Smooth muscle cell (in vitro differentiated cells): ENCODE results near the gene AXIN2. TPM values are rescaled to one million over a fixed set of nuclear protein-coding genes. Genes with fewer than 3 reads are reported as not detected.
A peak's percentile ranks its signal among the peaks of the same experiment; 100 is the strongest.

Experiments used
- DNase-seq: peaks from one replicate; lab custom pipeline; 2025; ENCODE audit not compliant: unreplicated experiment; lab: John Stamatoyannopoulos, UW
- H2AFZ ChIP-seq: fragments of 200-600 bp; sonication (generic); 2 replicates; pipeline ENCODE4 v1.6.0; 2016; ENCODE audit warnings: antibody characterized with exemption, low read depth, mild to moderate bottlenecking
- H3F3A ChIP-seq: fragments of 200-600 bp; sonication (generic); 2 replicates; pipeline ENCODE4 v1.6.0; 2017; ENCODE audit warnings: antibody characterized with exemption, low read depth
- H3K27ac ChIP-seq: fragments of 200-600 bp; sonication (generic); 2 replicates; pipeline ENCODE4 v1.5.1; 2016; ENCODE audit warnings: low read depth, mild to moderate bottlenecking
- H3K27me3 ChIP-seq: fragments of 200-600 bp; sonication (generic); 2 replicates; pipeline ENCODE4 v1.6.1; 2016; ENCODE audit warnings: low read depth, mild to moderate bottlenecking
- H3K36me3 ChIP-seq: fragments of 200-600 bp; sonication (generic); 2 replicates; pipeline ENCODE4 v1.5.1; 2016; ENCODE audit warnings: low read depth
- H3K4me1 ChIP-seq: fragments of 200-600 bp; sonication (generic); 2 replicates; pipeline ENCODE4 v1.5.1; 2016; ENCODE audit warnings: low read depth
- H3K4me2 ChIP-seq: fragments of 200-600 bp; sonication (generic); 2 replicates; pipeline ENCODE4 v1.6.0; 2016; ENCODE audit warnings: mild to moderate bottlenecking
- H3K4me3 ChIP-seq: fragments of 200-600 bp; sonication (generic); 2 replicates; pipeline ENCODE4 v1.5.1; 2016; ENCODE audit warnings: mild to moderate bottlenecking
- H3K79me2 ChIP-seq: fragments of 200-600 bp; sonication (generic); 2 replicates; pipeline ENCODE4 v1.6.0; 2016; ENCODE audit warnings: low read depth, mild to moderate bottlenecking
- H3K9ac ChIP-seq: fragments of 200-600 bp; sonication (generic); 2 replicates; pipeline ENCODE4 v1.6.0; 2016; ENCODE audit warnings: low read depth
- H3K9me3 ChIP-seq: fragments of 200-600 bp; sonication (generic); replicated peaks from 2 replicates; pipeline ENCODE4 v1.5.1; 2016; ENCODE audit warnings: low read depth
- H4K20me1 ChIP-seq: fragments of 200-600 bp; sonication (generic); 2 replicates; pipeline ENCODE4 v1.6.0; 2016; ENCODE audit warnings: low read depth
- WGBS: methylation state at CpG from one replicate; pipeline ENCODE4 v1.1.7; 2016; ENCODE audit warnings: low lambda C conversion rate; 5-methylcytosine and 5-hydroxymethylcytosine counted together
- polyA plus RNA-seq: library from polyadenylated mRNA; unstranded; fragments of >200 nt; fragmentation: Nextera tagmentation; extraction: Ambion mirVana; gene quantifications from 2 replicates; pipeline ENCODE4 v1.2.1, GENCODE V29; 2016
- total RNA-seq: library from RNA; depleted of rRNA; stranded (reverse); fragments of >200 nt; gene quantifications from 2 replicates; pipeline ENCODE4 v1.2.3, GENCODE V29; 2014
- TF ChIP-seq, protein P1 (sequence below): fragments of 200-600 bp; sonication (generic); IDR thresholded peaks from 2 replicates; pipeline ENCODE4 v1.5.1; 2017; ENCODE audit warnings: borderline replicate concordance, mild to moderate bottlenecking, antibody characterized with exemption; ENCODE audit not compliant: insufficient read depth, poor library complexity, severe bottlenecking

Gene AXIN2
- total and polyA plus RNA-seq, 2 experiments from 2014 or later = 13.8 to 14.2 TPM

DNA sequence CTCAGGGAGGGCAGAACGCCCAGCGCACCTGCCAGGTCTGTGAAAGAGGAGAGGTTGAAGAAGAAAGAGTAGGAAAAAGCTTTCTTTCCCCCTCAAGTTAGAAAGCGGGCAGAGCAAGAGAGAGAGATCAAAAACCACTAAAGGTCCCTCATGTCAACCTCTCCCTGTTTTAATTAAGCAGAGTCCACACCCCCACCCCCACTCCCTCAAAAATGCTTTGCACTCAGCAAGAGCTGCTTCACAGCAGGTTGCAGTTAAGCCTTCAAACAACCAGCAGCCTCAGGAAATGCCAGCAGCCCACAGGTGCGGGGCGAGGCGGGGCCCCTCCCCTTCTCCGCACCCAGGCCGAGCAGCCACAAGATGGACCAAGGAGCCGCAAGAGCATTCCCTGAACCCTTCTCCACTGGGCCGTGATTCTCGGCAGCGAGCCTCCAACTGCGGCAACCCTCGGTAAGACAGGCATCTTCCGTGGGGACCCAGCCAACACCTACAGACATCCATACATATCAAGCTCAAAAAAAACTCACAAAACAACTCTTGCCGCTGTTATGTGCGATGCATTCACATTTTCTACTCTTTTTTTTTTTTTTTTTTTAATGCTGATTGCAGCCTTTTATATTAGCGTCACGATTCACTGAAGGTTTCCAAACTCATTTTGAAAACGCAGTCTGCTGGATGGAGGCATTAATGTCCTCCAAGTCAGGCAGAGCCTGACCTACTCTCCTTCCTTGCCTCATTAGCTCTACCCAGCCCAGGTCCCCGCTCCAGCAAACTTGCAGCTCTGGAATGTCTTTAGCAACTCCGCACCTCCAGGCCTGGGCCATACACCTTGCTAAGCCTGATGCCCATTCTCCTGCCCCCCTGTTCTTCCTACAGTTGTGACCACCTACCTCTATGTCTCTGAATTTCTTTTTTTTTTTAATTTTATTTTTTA lies 66.1 kb downstream of the AXIN2 start:
- Histone ChIP-seq H3K4me1 (peaks cover 6% of the 10 kb centered on the region), H3F3A (no peaks in the 10 kb centered on the region), H3K9ac (no peak overlapping the region), H2AFZ (peak overlapping the region; percentile 5), H3K27ac (no peak overlapping the region), H3K36me3 (no peaks in the 10 kb centered on the region), H3K4me3 (no peak overlapping the region), H3K9me3 (no peaks in the 10 kb centered on the region), H3K4me2 (peak overlapping the region; percentile 63), H3K27me3 (peaks cover 3% of the 10 kb centered on the region), H4K20me1 (no peaks in the 10 kb centered on the region), H3K79me2 (no peaks in the 10 kb centered on the region)
- TF ChIP-seq, protein P1, sequence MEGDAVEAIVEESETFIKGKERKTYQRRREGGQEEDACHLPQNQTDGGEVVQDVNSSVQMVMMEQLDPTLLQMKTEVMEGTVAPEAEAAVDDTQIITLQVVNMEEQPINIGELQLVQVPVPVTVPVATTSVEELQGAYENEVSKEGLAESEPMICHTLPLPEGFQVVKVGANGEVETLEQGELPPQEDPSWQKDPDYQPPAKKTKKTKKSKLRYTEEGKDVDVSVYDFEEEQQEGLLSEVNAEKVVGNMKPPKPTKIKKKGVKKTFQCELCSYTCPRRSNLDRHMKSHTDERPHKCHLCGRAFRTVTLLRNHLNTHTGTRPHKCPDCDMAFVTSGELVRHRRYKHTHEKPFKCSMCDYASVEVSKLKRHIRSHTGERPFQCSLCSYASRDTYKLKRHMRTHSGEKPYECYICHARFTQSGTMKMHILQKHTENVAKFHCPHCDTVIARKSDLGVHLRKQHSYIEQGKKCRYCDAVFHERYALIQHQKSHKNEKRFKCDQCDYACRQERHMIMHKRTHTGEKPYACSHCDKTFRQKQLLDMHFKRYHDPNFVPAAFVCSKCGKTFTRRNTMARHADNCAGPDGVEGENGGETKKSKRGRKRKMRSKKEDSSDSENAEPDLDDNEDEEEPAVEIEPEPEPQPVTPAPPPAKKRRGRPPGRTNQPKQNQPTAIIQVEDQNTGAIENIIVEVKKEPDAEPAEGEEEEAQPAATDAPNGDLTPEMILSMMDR = no peak
- 21% methylated on average over 22 of the region's 22 CpGs for WGBS
- DNase-seq = no peak

DNA sequence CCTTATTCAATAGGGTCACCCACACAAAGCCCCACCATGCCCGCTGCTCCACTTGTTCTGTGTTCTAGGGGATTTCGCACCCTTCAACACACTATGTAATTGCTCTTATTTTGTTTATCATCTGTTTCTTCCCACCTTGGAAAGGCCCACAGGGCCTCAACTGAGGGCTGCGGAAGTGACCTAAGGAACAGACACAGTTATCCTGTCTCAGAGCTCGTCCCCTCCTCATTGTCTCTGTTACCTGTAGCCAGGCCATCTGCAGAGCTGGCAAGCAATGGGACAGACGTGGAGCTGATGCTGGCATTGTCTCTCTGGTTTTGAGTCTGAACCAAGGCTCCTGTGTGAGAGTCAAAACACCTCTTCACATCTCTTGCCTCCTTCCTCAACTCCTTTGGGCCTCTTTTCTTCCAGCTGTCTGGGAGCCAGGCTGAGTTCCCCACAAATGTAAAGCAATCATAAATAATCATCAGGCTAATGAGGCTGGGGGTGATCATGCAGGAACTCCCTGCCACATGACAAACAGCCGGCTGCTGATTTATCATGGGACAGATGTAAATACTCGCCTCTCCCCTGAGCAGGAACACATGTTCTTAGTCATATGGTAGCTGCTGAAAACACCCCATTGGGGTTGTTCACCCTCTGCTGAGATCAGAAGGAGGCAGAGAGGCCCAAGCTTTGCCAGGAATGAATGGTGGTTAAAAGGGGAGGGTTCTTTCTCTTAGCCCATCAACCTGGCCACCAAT lies 71.9 kb downstream of the AXIN2 start:
- H3K36me3 ChIP-seq = no peaks in the 10 kb centered on the region

DNA sequence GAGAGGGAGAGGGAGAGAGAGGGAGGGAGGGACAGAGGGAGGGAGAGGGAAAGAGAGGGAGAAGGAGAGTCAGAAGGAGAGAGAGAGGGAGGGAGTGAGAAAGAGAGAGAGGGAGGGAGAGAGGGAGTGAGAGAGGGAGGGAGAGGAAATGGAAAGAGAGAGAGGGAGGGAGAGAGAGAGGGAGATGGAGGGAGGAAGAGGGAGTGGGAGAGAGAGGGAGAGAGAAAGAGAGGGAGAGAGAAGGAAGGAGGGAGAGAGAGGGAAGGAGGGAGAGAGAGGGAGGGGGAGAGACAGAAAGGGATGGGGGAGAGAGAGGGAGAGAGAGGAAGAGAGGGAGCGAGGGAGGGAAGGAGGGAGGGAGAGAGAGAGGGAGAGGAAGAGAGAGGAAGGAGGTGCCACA lies 72.8 kb downstream of the AXIN2 start:
- Histone ChIP-seq H3K9ac (no peak overlapping the region), H2AFZ (no peak overlapping the region), H3K27ac (no peak overlapping the region), H3K36me3 (no peaks in the 10 kb centered on the region), H3K4me3 (no peak overlapping the region), H3F3A (no peaks in the 10 kb centered on the region), H3K27me3 (no peaks in the 10 kb centered on the region), H3K4me2 (no peak overlapping the region), H3K79me2 (no peaks in the 10 kb centered on the region), H3K9me3 (no peaks in the 10 kb centered on the region), H4K20me1 (no peaks in the 10 kb centered on the region), H3K4me1 (no peaks in the 10 kb centered on the region)
- TF ChIP-seq, protein P1 = no peak
- WGBS = 20% methylated on average over 1 of the region's 1 CpG
- no peak for DNase-seq

More for the DNA sequence above, 71.9 kb downstream of the AXIN2 start:
- H3K9ac ChIP-seq = no peak overlapping the region
- WGBS = 88% methylated on average over 7 of the region's 7 CpGs
- no peaks in the 10 kb centered on the region for H3K4me1 ChIP-seq
- no peaks in the 10 kb centered on the region for H3K79me2 ChIP-seq
- no peaks in the 10 kb centered on the region for H3K27me3 ChIP-seq
- no peaks in the 10 kb centered on the region for H4K20me1 ChIP-seq
- no peak overlapping the region for H3K4me2 ChIP-seq
- H3K9me3 ChIP-seq = no peaks in the 10 kb centered on the region
- H3F3A ChIP-seq = no peaks in the 10 kb centered on the region
- DNase-seq = no peak
- H2AFZ ChIP-seq = no peak overlapping the region
- TF ChIP-seq, protein P1 = no peak
- H3K27ac ChIP-seq = no peak overlapping the region
- H3K4me3 ChIP-seq = no peak overlapping the region
